Stimulated activated naive B cell treated with anti-CD40 and anti-IgM and Interleukin-4, amounts not matched to agents 10 μg/mL and 1 μg/mL and 100 μg/mL, for 72 hours (primary cell): ENCODE measurements around the gene ISM2.
"Not testable (repeated sequence)": the region's sequence is repeated elsewhere in the genome, so short reads cannot be mapped to it uniquely, and the experiment has no call there.

Experiments used
- ATAC-seq, 2 donors: fragments of 150-1000 bp; cut with Tn5 transposase; replicated peaks; 2 replicates each; pipeline ENCODE4 v1.10.0; 2021; ENCODE audit warnings: moderate library complexity in 1 of 2
- DNase-seq: peaks from one replicate; pipeline ENCODE4 v3.0.0; 2021
- H3K27ac Mint-ChIP-seq: one replicate; pipeline ENCODE4 v1.8.0; 2022; ENCODE audit warnings: mild to moderate bottlenecking, mixed read lengths
- H3K27me3 Mint-ChIP-seq, 2 donors: one replicate each; pipeline ENCODE4 v1.8.0; 2022; ENCODE audit warnings: mixed read lengths in 2 of 2
- H3K36me3 Mint-ChIP-seq, 2 donors: one replicate each; pipeline ENCODE4 v1.8.0; 2022; ENCODE audit warnings: mixed read lengths in 2 of 2, mild to moderate bottlenecking in 1 of 2
- H3K4me1 Mint-ChIP-seq, 2 donors: one replicate each; pipeline ENCODE4 v1.8.0; 2022; ENCODE audit warnings: mixed read lengths in 2 of 2, mild to moderate bottlenecking in 1 of 2
- H3K4me3 Mint-ChIP-seq, 2 donors: one replicate each; pipeline ENCODE4 v1.8.0; 2022; ENCODE audit warnings: mild to moderate bottlenecking in 2 of 2, mixed read lengths in 2 of 2, moderate library complexity in 1 of 2
- H3K9me3 Mint-ChIP-seq, 2 donors: one replicate each; pipeline ENCODE4 v1.8.0; 2022; ENCODE audit warnings: mixed read lengths in 2 of 2, mild to moderate bottlenecking in 1 of 2

ISM2 gene

GRCh38 chr14:77498120-77498979 lies at the start of gene ISM2:
TSS of gene ISM2 (minus strand) at chr14:77498816. CDS start at chr14:77498793, 23 bp downstream.
- peak; percentile 87 to 89 for ATAC-seq
- DNase-seq = peak; percentile 29
- peaks cover 4% of the 10 kb centered on the region in 2 donors for H3K36me3 Mint-ChIP-seq
- peaks cover 3 to 4% of the 10 kb centered on the region in 2 donors for H3K9me3 Mint-ChIP-seq
- no peak within 1 kb of the TSS for H3K27ac Mint-ChIP-seq
- H3K4me3 Mint-ChIP-seq = peak within 1 kb of the TSS; percentile 72 to 73
- peaks cover 33 to 48% of the 10 kb centered on the region in 2 donors for H3K27me3 Mint-ChIP-seq
- peaks cover 14 to 26% of the 10 kb centered on the region in 2 donors for H3K4me1 Mint-ChIP-seq

- Mint-ChIP-seq H3K4me3 (no peak overlapping the region), H3K9me3 (no peaks in the 10 kb centered on the region), H3K27me3 (no peaks in the 10 kb centered on the region), H3K27ac (no peak overlapping the region), H3K36me3 (peaks cover 18 to 51% of the 10 kb centered on the region in 2 donors), H3K4me1 (peaks cover 14 to 24% of the 10 kb centered on the region in 2 donors)
- DNase-seq (no peak), ATAC-seq (no peak)
Observed at GRCh38 chr14:77547512-77548180, 49.0 kb upstream of the ISM2 start.

GRCh38 chr14:77545171-77545570 lies 46.6 kb upstream of the ISM2 start:
- H3K9me3 Mint-ChIP-seq, DNase-seq, H3K4me3 Mint-ChIP-seq, ATAC-seq, H3K27me3 Mint-ChIP-seq: not testable (repeated sequence)
- Mint-ChIP-seq H3K4me1 (peaks cover 23 to 38% of the 10 kb centered on the region in 2 donors), H3K27ac (peak overlapping the region; percentile 59), H3K36me3 (peaks cover 19 to 39% of the 10 kb centered on the region in 2 donors)

GRCh38 chr14:77544571-77544970 lies 46.0 kb upstream of the ISM2 start:
- no peaks in the 10 kb centered on the region for H3K27me3 Mint-ChIP-seq
- no peak overlapping the region for H3K27ac Mint-ChIP-seq
- no peak for DNase-seq
- no peak for ATAC-seq
- peaks cover 17 to 38% of the 10 kb centered on the region in 2 donors for H3K36me3 Mint-ChIP-seq
- peaks cover 23 to 38% of the 10 kb centered on the region in 2 donors for H3K4me1 Mint-ChIP-seq
- no peaks in the 10 kb centered on the region for H3K9me3 Mint-ChIP-seq
- H3K4me3 Mint-ChIP-seq = no peak overlapping the region

GRCh38 chr14:77543637-77544334 lies 45.2 kb upstream of the ISM2 start:
- no peaks in the 10 kb centered on the region for H3K27me3 Mint-ChIP-seq
- H3K4me1 Mint-ChIP-seq = peaks cover 23 to 38% of the 10 kb centered on the region in 2 donors
- DNase-seq (no peak), ATAC-seq (no peak)
- no peak overlapping the region for H3K4me3 Mint-ChIP-seq
- H3K36me3 Mint-ChIP-seq = peaks cover 17 to 34% of the 10 kb centered on the region in 2 donors
- H3K27ac Mint-ChIP-seq = peak overlapping the region; percentile 20
- no peaks in the 10 kb centered on the region for H3K9me3 Mint-ChIP-seq

GRCh38 chr14:77543240-77543551 lies 44.6 kb upstream of the ISM2 start:
- peaks cover 23 to 39% of the 10 kb centered on the region in 2 donors for H3K4me1 Mint-ChIP-seq
- H3K27ac Mint-ChIP-seq = peak overlapping the region; percentile 25
- H3K9me3 Mint-ChIP-seq = no peaks in the 10 kb centered on the region
- ATAC-seq = no peak
- peaks cover 17 to 30% of the 10 kb centered on the region in 2 donors for H3K36me3 Mint-ChIP-seq
- H3K27me3 Mint-ChIP-seq = no peaks in the 10 kb centered on the region
- H3K4me3 Mint-ChIP-seq = no peak overlapping the region
- no peak for DNase-seq

GRCh38 chr14:77542421-77543239 lies 44.0 kb upstream of the ISM2 start:
- ATAC-seq (peak; percentile 65 to 72), DNase-seq (no peak)
- Mint-ChIP-seq H3K27me3 (no peaks in the 10 kb centered on the region), H3K4me3 (peak overlapping the region; percentile 55 to 66), H3K27ac (peak overlapping the region; percentile 94), H3K4me1 (peaks cover 27 to 44% of the 10 kb centered on the region in 2 donors), H3K9me3 (no peaks in the 10 kb centered on the region), H3K36me3 (peaks cover 17 to 24% of the 10 kb centered on the region in 2 donors)

GRCh38 chr14:77541905-77542304 lies 43.3 kb upstream of the ISM2 start:
- Mint-ChIP-seq H3K36me3 (peaks cover 14 to 21% of the 10 kb centered on the region in 2 donors), H3K4me3 (peak overlapping the region; percentile 59 to 66), H3K27ac (peak overlapping the region; percentile 94), H3K27me3 (no peaks in the 10 kb centered on the region), H3K9me3 (no peaks in the 10 kb centered on the region), H3K4me1 (peaks cover 29 to 49% of the 10 kb centered on the region in 2 donors)
- no peak for DNase-seq
- ATAC-seq = peak; percentile 93 to 94

- not testable (repeated sequence) for H3K27me3 Mint-ChIP-seq, DNase-seq
- H3K4me1 Mint-ChIP-seq = peaks cover 20% of the 10 kb centered on the region in 2 donors
Observed at GRCh38 chr14:77536951-77537350, 38.3 kb upstream of the ISM2 start.

GRCh38 chr14:77531071-77531470 lies 32.5 kb upstream of the ISM2 start:
- Mint-ChIP-seq H3K9me3 (no peaks in the 10 kb centered on the region), H3K27ac (no peak overlapping the region), H3K36me3 (peaks cover 20 to 34% of the 10 kb centered on the region in 2 donors), H3K4me1 (peaks cover 9 to 11% of the 10 kb centered on the region in 2 donors), H3K27me3 (no peaks in the 10 kb centered on the region), H3K4me3 (no peak overlapping the region)
- no peak for DNase-seq
- ATAC-seq = no peak

More at GRCh38 chr14:77536951-77537350, 38.3 kb upstream of the ISM2 start:
- not testable (repeated sequence) for H3K9me3 Mint-ChIP-seq, H3K27ac Mint-ChIP-seq, H3K4me3 Mint-ChIP-seq, ATAC-seq
- peaks cover 12 to 23% of the 10 kb centered on the region in 2 donors for H3K36me3 Mint-ChIP-seq

GRCh38 chr14:77529963-77530362 lies 31.3 kb upstream of the ISM2 start:
- no peaks in the 10 kb centered on the region for H3K27me3 Mint-ChIP-seq
- peaks cover 5 to 9% of the 10 kb centered on the region in 2 donors for H3K4me1 Mint-ChIP-seq
- H3K4me3 Mint-ChIP-seq = no peak overlapping the region
- no peak for DNase-seq
- no peak for ATAC-seq
- H3K9me3 Mint-ChIP-seq = no peaks in the 10 kb centered on the region
- H3K27ac Mint-ChIP-seq = no peak overlapping the region
- peaks cover 16 to 24% of the 10 kb centered on the region in 2 donors for H3K36me3 Mint-ChIP-seq

- Mint-ChIP-seq H3K9me3 (no peaks in the 10 kb centered on the region), H3K27me3 (no peaks in the 10 kb centered on the region), H3K4me1 (peaks cover 3 to 9% of the 10 kb centered on the region in 2 donors), H3K36me3 (peaks cover 15 to 24% of the 10 kb centered on the region in 2 donors), H3K4me3 (no peak overlapping the region), H3K27ac (no peak overlapping the region)
- DNase-seq (no peak), ATAC-seq (no peak)
Observed at GRCh38 chr14:77529213-77529612, 30.6 kb upstream of the ISM2 start.

GRCh38 chr14:77528701-77529100 lies 30.1 kb upstream of the ISM2 start:
- not testable (repeated sequence) for H3K27me3 Mint-ChIP-seq, H3K27ac Mint-ChIP-seq, DNase-seq, H3K9me3 Mint-ChIP-seq, ATAC-seq, H3K4me1 Mint-ChIP-seq, H3K4me3 Mint-ChIP-seq
- H3K36me3 Mint-ChIP-seq = peaks cover 17 to 28% of the 10 kb centered on the region in 2 donors
